Measurements from ENCODE around the gene SHC1.

SHC1 gene

GRCh38 chr1:154926201-154926600, 44.3 kb downstream of the SHC1 start:
- Histone ChIP-seq H3K9me3 (ENCODE audit: severe bottlenecking) (peaks cover 5% of the 10 kb centered on the region), H3K27me3 (ENCODE audit: insufficient read depth, low read depth, severe bottlenecking) (no peaks in the 10 kb centered on the region), H3K27ac (no peak overlapping the region; the same call in 1 of the 2 replicates), H3K4me3 (ENCODE audit: low read depth, low read length) (no peak overlapping the region), H3K36me3 (peaks cover 50% of the 10 kb centered on the region)
- no peak for TF ChIP-seq CTCF (IDR thresholded peaks at IDR 0.05; ENCODE audit: low read depth, low read length)
- DNase-seq: no peak

GRCh38 chr1:154925335-154926170, 45.0 kb downstream of the SHC1 start:
- peaks cover 50% of the 10 kb centered on the region for H3K36me3 ChIP-seq
- TF ChIP-seq CTCF (IDR thresholded peaks at IDR 0.05; ENCODE audit: low read depth, low read length): no peak
- DNase-seq: no peak

GRCh38 chr1:154923695-154924094, 46.9 kb downstream of the SHC1 start:
- DNase-seq: no peak
- Histone ChIP-seq H3K36me3 (peaks cover 45% of the 10 kb centered on the region), H3K4me3 (ENCODE audit: low read depth, low read length) (no peak overlapping the region), H3K27me3 (ENCODE audit: insufficient read depth, low read depth, severe bottlenecking) (no peaks in the 10 kb centered on the region), H3K9me3 (ENCODE audit: severe bottlenecking) (peaks cover 5% of the 10 kb centered on the region), H3K27ac (no peak overlapping the region)
- TF ChIP-seq CTCF (IDR thresholded peaks at IDR 0.05; ENCODE audit: low read depth, low read length): no peak

More at GRCh38 chr1:154925335-154926170, 45.0 kb downstream of the SHC1 start:
- Histone ChIP-seq H3K27ac (peak overlapping the region; percentile 10), H3K9me3 (ENCODE audit: severe bottlenecking) (peaks cover 5% of the 10 kb centered on the region), H3K4me3 (ENCODE audit: low read depth, low read length) (no peak overlapping the region), H3K27me3 (ENCODE audit: insufficient read depth, low read depth, severe bottlenecking) (no peaks in the 10 kb centered on the region)

GRCh38 chr1:154913273-154913672, 57.3 kb downstream of the SHC1 start:
- H3K27me3 ChIP-seq (ENCODE audit: insufficient read depth, low read depth, severe bottlenecking): no peaks in the 10 kb centered on the region
- no peak overlapping the region for H3K4me3 ChIP-seq (ENCODE audit: low read depth, low read length)
- H3K36me3 ChIP-seq: no peaks in the 10 kb centered on the region
- no peak overlapping the region for H3K27ac ChIP-seq
- peaks cover 20% of the 10 kb centered on the region for H3K9me3 ChIP-seq (ENCODE audit: severe bottlenecking)
- no peak for TF ChIP-seq CTCF (IDR thresholded peaks at IDR 0.05; ENCODE audit: low read depth, low read length)
- no peak for DNase-seq

GRCh38 chr1:154912755-154913154, 57.8 kb downstream of the SHC1 start:
- no peak for DNase-seq
- Histone ChIP-seq H3K36me3 (no peaks in the 10 kb centered on the region), H3K27ac (no peak overlapping the region), H3K9me3 (ENCODE audit: severe bottlenecking) (peaks cover 25% of the 10 kb centered on the region), H3K27me3 (ENCODE audit: insufficient read depth, low read depth, severe bottlenecking) (no peaks in the 10 kb centered on the region), H3K4me3 (ENCODE audit: low read depth, low read length) (no peak overlapping the region)
- no peak for TF ChIP-seq CTCF (IDR thresholded peaks at IDR 0.05; ENCODE audit: low read depth, low read length)
